DND-41 (cell line): ENCODE data around the gene NCAPH2.

Source experiments
- CTCF ChIP-seq: IDR thresholded peaks from 2 replicates; pipeline ENCODE4 v1.5.1; 2012; ENCODE audit warnings: borderline replicate concordance, low read length, moderate library complexity, mild to moderate bottlenecking; ENCODE audit not compliant: poor library complexity, severe bottlenecking; ENCODE audit errors: extremely low read depth
- EZH2 ChIP-seq: IDR thresholded peaks from 3 replicates; pipeline ENCODE4 v1.6.1; 2012; ENCODE audit warnings: borderline replicate concordance, low read depth, mild to moderate bottlenecking, moderate library complexity, low read length, inconsistent platforms; ENCODE audit not compliant: severe bottlenecking

- no peak for TF ChIP-seq CTCF
- no peak for TF ChIP-seq EZH2
These were observed 34.0 kb upstream of the NCAPH2 start for GRCh38 chr22:50473855-50474671.
